NCI-H1092 (cell line): ENCODE data around the gene TMEM171.

Source experiments
- DNase-seq: peaks from one replicate; lab custom pipeline; 2025; lab: John Stamatoyannopoulos, UW

TMEM171 gene

GRCh38 chr5:73121119-73121463 lies 716 bp downstream of the TMEM171 start:
- no peak for DNase-seq

GRCh38 chr5:73122875-73123810 lies 2.8 kb downstream of the TMEM171 start:
- DNase-seq = no peak

- no peak for DNase-seq
These were observed 4.9 kb downstream of the TMEM171 start for GRCh38 chr5:73125289-73125688.

- no peak for DNase-seq
These were observed 6.0 kb downstream of the TMEM171 start for GRCh38 chr5:73126381-73126780.

GRCh38 chr5:73126957-73127356 lies 6.6 kb downstream of the TMEM171 start:
- no peak for DNase-seq

- no peak for DNase-seq
These were observed 8.8 kb downstream of the TMEM171 start for GRCh38 chr5:73129143-73129542.

GRCh38 chr5:73130811-73131210 lies 10.4 kb downstream of the TMEM171 start:
- DNase-seq = no peak

- DNase-seq = no peak
These were observed 11.5 kb downstream of the TMEM171 start for GRCh38 chr5:73131711-73132425.

- no peak for DNase-seq
These were observed 12.4 kb downstream of the TMEM171 start for GRCh38 chr5:73132759-73133158.

GRCh38 chr5:73135021-73135420 lies 14.6 kb downstream of the TMEM171 start:
- DNase-seq = no peak

- no peak for DNase-seq
These were observed 15.2 kb downstream of the TMEM171 start for GRCh38 chr5:73135429-73136054.

GRCh38 chr5:73136055-73136562 lies 15.7 kb downstream of the TMEM171 start:
- no peak for DNase-seq

GRCh38 chr5:73137563-73138530 lies 17.5 kb downstream of the TMEM171 start:
- no peak for DNase-seq

- DNase-seq = no peak
These were observed 19.1 kb downstream of the TMEM171 start for GRCh38 chr5:73139485-73139884.

GRCh38 chr5:73140801-73141200 lies 20.4 kb downstream of the TMEM171 start:
- DNase-seq = no peak

GRCh38 chr5:73142035-73142434 lies 21.7 kb downstream of the TMEM171 start:
- no peak for DNase-seq

GRCh38 chr5:73143716-73144115 lies 23.3 kb downstream of the TMEM171 start:
- no peak for DNase-seq

- no peak for DNase-seq
These were observed 29.2 kb downstream of the TMEM171 start for GRCh38 chr5:73149540-73149939.

GRCh38 chr5:73150876-73151275 lies 30.5 kb downstream of the TMEM171 start:
- no peak for DNase-seq

GRCh38 chr5:73151766-73152410 lies 31.5 kb downstream of the TMEM171 start:
- DNase-seq = no peak
